ENCODE data around the gene BFSP1. TPM values are rescaled to one million over a fixed set of nuclear protein-coding genes. Genes with fewer than 3 reads are reported as not detected.

The BFSP1 gene
- total RNA-seq, 4 donors from 2014 or later, result 0.18 to 0.46 TPM; not detected in 2

DNA sequence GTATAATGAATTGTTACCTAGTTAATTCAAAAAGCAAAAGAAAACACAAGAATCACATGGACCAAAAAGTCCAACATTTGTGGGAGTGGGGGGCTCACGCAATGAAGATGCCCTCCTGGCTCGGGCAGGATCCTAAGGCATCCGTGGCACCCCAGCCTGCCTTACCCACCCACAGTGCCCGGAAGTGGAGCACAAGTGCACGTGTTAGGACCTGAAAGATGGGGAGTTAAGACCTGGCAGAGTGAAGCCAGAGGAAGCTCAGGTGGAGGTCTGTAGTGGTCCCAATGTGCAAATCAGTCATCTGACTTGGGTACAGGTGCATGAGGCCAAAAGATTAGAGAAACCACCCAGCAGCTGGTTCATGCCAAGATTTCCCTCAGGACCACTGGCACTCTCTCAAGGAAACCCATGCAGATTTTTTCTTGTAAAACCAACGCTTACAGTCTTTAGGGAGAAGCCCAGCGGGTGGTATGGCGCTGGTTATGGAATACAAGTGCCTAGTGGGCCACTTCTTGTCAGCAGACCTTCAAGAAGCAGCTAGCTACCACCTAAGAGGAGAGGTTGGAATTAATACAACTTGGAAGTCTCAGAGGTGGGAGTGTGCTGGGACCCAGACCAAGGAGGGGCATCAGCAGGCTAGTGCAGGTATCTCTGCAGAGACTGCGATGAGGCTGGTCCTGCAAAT, 42.1 kb downstream of the BFSP1 start:
- ATAC-seq (no peak), DNase-seq (no peak)
- intact Hi-C loops (cut with DNase I; ENCODE audit: low total_unique reads), result no loop called here
- no peak for TF ChIP-seq POLR2A (IDR thresholded peaks at IDR 0.05)
- TF ChIP-seq, protein P1, sequence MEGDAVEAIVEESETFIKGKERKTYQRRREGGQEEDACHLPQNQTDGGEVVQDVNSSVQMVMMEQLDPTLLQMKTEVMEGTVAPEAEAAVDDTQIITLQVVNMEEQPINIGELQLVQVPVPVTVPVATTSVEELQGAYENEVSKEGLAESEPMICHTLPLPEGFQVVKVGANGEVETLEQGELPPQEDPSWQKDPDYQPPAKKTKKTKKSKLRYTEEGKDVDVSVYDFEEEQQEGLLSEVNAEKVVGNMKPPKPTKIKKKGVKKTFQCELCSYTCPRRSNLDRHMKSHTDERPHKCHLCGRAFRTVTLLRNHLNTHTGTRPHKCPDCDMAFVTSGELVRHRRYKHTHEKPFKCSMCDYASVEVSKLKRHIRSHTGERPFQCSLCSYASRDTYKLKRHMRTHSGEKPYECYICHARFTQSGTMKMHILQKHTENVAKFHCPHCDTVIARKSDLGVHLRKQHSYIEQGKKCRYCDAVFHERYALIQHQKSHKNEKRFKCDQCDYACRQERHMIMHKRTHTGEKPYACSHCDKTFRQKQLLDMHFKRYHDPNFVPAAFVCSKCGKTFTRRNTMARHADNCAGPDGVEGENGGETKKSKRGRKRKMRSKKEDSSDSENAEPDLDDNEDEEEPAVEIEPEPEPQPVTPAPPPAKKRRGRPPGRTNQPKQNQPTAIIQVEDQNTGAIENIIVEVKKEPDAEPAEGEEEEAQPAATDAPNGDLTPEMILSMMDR (IDR thresholded peaks at IDR 0.05 in 4 of 5, conservative IDR thresholded peaks at IDR 0.05 in 1 of 5), result no peak
- in situ Hi-C loops (cut with MboI; ENCODE audit: low sequenced_read_pairs in 4 of 4), result no loop called here
- no peak overlapping the region for H3K27ac ChIP-seq
- no peak overlapping the region for H3K4me3 ChIP-seq
- H3K4me1 ChIP-seq, result no peaks in the 10 kb centered on the region
- H3K27me3 ChIP-seq, result no peaks in the 10 kb centered on the region
- no peaks in the 10 kb centered on the region for H3K9me3 ChIP-seq
- H3K36me3 ChIP-seq, result no peaks in the 10 kb centered on the region

DNA sequence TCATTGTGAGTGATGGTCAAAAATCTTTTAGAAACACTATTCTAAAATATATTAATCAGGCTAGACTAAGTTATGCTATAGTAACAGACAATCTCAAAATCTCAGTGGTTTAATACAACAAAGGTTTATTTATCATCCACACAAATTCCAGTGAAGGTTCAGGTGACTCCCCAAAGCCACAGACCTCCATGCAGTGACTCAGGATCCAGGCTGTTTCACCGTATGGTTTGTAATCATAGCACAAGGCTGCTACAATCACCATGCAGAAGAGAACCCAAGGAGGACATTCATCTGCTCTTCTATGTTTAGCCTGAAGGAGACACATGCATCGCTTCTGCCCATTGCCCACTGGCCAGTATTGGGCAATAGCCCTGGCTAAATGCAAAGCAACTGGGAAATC, 46.2 kb downstream of the BFSP1 start:
- Histone ChIP-seq H3K27ac (no peak overlapping the region), H3K4me3 (no peak overlapping the region), H3K27me3 (peaks cover 0 to 4% (median 0%) of the 10 kb centered on the region in 3 donors), H3K36me3 (no peaks in the 10 kb centered on the region), H3K9me3 (no peaks in the 10 kb centered on the region), H3K4me1 (no peaks in the 10 kb centered on the region)
- DNase-seq, result no peak
- no peak for ATAC-seq
- intact Hi-C loops (cut with DNase I; ENCODE audit: low total_unique reads), result no loop called here
- in situ Hi-C loops (cut with MboI; ENCODE audit: low sequenced_read_pairs in 4 of 4), result no loop called here
- TF ChIP-seq, protein P1 (IDR thresholded peaks at IDR 0.05 in 4 of 5, conservative IDR thresholded peaks at IDR 0.05 in 1 of 5), result no peak
- no peak for TF ChIP-seq POLR2A (IDR thresholded peaks at IDR 0.05)

DNA sequence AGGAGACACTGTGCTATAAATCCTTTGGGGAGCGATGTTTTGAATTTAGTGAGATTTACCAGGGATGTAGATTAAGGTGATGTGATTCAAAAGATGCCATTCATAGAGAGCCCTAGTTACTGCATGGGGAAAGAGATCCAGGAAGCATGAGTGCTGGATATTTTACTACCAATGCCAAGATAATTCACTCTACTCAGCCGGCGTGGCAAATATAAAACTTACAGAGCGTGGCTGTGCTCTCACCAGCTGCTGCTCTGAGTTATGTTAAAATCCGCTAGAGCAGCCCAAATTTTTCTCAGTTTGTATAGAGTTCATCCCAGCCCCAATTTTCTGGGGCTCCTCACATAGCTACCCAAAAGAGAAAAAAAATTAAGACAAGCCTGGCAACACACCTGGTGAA, 48.6 kb downstream of the BFSP1 start:
- H3K27me3 ChIP-seq, result peaks cover 0 to 4% (median 0%) of the 10 kb centered on the region in 3 donors
- no peak for DNase-seq
- H3K9me3 ChIP-seq, result no peaks in the 10 kb centered on the region
- H3K36me3 ChIP-seq, result no peaks in the 10 kb centered on the region
- no peak for ATAC-seq
- H3K27ac ChIP-seq, result no peak overlapping the region
- no peaks in the 10 kb centered on the region for H3K4me1 ChIP-seq
- TF ChIP-seq, protein P1 (IDR thresholded peaks at IDR 0.05 in 4 of 5, conservative IDR thresholded peaks at IDR 0.05 in 1 of 5), result no peak
- no peak for TF ChIP-seq POLR2A (IDR thresholded peaks at IDR 0.05)
- intact Hi-C loops (cut with DNase I; ENCODE audit: low total_unique reads), result no loop called here
- in situ Hi-C loops (cut with MboI; ENCODE audit: low sequenced_read_pairs in 4 of 4), result no loop called here
- H3K4me3 ChIP-seq, result no peak overlapping the region

DNA sequence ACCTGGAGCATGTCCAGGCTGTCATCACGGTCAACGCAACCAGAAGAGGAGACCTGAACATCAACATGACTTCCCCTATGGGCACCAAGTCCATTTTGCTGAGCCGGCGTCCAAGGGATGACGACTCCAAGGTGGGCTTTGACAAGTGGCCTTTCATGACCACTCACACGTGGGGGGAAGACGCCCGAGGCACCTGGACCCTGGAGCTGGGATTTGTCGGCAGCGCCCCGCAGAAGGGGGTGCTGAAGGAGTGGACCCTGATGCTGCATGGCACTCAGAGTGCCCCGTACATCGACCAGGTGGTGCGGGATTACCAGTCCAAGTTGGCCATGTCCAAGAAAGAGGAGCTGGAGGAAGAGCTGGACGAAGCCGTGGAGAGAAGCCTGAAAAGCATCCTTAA, 49.5 kb downstream of the BFSP1 start:
- Histone ChIP-seq H3K9me3 (no peaks in the 10 kb centered on the region), H3K36me3 (no peaks in the 10 kb centered on the region), H3K4me1 (no peaks in the 10 kb centered on the region), H3K27me3 (peaks cover 0 to 4% (median 0%) of the 10 kb centered on the region in 3 donors), H3K4me3 (no peak overlapping the region), H3K27ac (no peak overlapping the region)
- intact Hi-C loops (cut with DNase I; ENCODE audit: low total_unique reads), result no loop called here
- no peak for TF ChIP-seq POLR2A (IDR thresholded peaks at IDR 0.05)
- TF ChIP-seq, protein P1 (IDR thresholded peaks at IDR 0.05 in 4 of 5, conservative IDR thresholded peaks at IDR 0.05 in 1 of 5), result no peak
- DNase-seq, result no peak
- in situ Hi-C loops (cut with MboI; ENCODE audit: low sequenced_read_pairs in 4 of 4), result no loop called here
- no peak for ATAC-seq

DNA sequence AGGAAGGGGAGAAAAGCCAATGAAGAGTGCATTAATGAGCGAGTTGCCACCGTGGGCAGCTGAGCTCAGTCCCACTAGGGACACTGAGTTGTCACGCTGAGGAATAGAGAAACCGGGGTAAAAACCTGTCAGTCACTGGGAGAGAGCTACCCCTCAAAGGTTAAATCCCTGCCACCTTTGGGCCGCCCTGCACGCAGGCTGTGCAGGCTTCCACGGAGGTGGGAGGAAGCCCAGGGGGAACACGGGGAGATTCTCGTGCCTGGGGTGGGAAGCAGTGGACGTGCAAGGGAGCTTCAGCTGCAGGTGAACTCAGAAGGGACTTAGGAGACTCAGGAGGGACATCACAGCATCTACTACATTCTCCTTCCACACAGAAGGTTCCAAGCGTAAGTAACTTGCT, 50.5 kb downstream of the BFSP1 start:
- Histone ChIP-seq H3K4me3 (no peak overlapping the region), H3K9me3 (no peaks in the 10 kb centered on the region), H3K36me3 (no peaks in the 10 kb centered on the region), H3K27ac (no peak overlapping the region), H3K27me3 (peaks cover 0 to 4% (median 0%) of the 10 kb centered on the region in 3 donors), H3K4me1 (no peaks in the 10 kb centered on the region)
- no peak for DNase-seq
- TF ChIP-seq POLR2A (IDR thresholded peaks at IDR 0.05), result no peak
- TF ChIP-seq, protein P1 (IDR thresholded peaks at IDR 0.05 in 4 of 5, conservative IDR thresholded peaks at IDR 0.05 in 1 of 5), result no peak
- no peak for ATAC-seq
- intact Hi-C loops (cut with DNase I; ENCODE audit: low total_unique reads) (no loop called here), in situ Hi-C loops (cut with MboI; ENCODE audit: low sequenced_read_pairs in 4 of 4) (no loop called here)
